GM23338 (cell line): ENCODE measurements around the gene TMEM231. TPM values are rescaled to one million over a fixed set of nuclear protein-coding genes. Genes with fewer than 3 reads are reported as not detected.
A peak's percentile ranks its signal among the peaks of the same experiment; 100 is the strongest.

Experiments
- ATAC-seq: fragments of 200-7000 bp; cut with Tn5 transposase; 3 replicates; pipeline ENCODE4 v1.9.1; 2020
- DNase-seq: peaks from one replicate; pipeline ENCODE4 v3.0.0-alpha.2; 2015; ENCODE audit warnings: low spot score
- H2AFZ ChIP-seq: fragments of 200-600 bp; sonication (generic); 2 replicates; pipeline ENCODE4 v1.8.0; 2016; ENCODE audit warnings: antibody characterized with exemption, mild to moderate bottlenecking, moderate library complexity
- H3F3A ChIP-seq: fragments of 200-600 bp; sonication (generic); replicated peaks from 2 replicates; pipeline ENCODE4 v1.8.0; 2017; ENCODE audit warnings: antibody characterized with exemption, mixed run types, low read depth
- H3K27ac ChIP-seq: fragments of 200-600 bp; sonication (generic); 2 replicates; pipeline ENCODE4 v1.6.1; 2016; ENCODE audit warnings: low read depth
- H3K27me3 ChIP-seq: fragments of 200-600 bp; sonication (generic); 2 replicates; pipeline ENCODE4 v1.8.0; 2016; ENCODE audit warnings: mild to moderate bottlenecking, mixed run types, moderate library complexity; ENCODE audit not compliant: insufficient read depth
- H3K36me3 ChIP-seq: fragments of 200-600 bp; sonication (generic); 2 replicates; pipeline ENCODE4 v1.8.0; 2016; ENCODE audit warnings: mild to moderate bottlenecking; ENCODE audit not compliant: insufficient read depth
- H3K4me1 ChIP-seq: fragments of 200-600 bp; sonication (generic); 2 replicates; pipeline ENCODE4 v1.8.0; 2016; ENCODE audit warnings: mild to moderate bottlenecking, moderate library complexity; ENCODE audit not compliant: insufficient read depth
- H3K4me2 ChIP-seq: fragments of 200-600 bp; sonication (generic); 2 replicates; pipeline ENCODE4 v1.7.1; 2017; ENCODE audit warnings: mixed run types
- H3K4me3 ChIP-seq: fragments of 200-600 bp; sonication (generic); 2 replicates; pipeline ENCODE4 v1.6.1; 2016; ENCODE audit warnings: mixed run types
- H3K79me2 ChIP-seq: fragments of 200-600 bp; sonication (generic); replicated peaks from 2 replicates; pipeline ENCODE4 v1.8.0; 2017; ENCODE audit warnings: mild to moderate bottlenecking; ENCODE audit not compliant: insufficient read depth
- H3K9me2 ChIP-seq: fragments of 200-600 bp; sonication (generic); 2 replicates; pipeline ENCODE4 v1.8.0; 2017; ENCODE audit not compliant: insufficient read depth
- H4K20me1 ChIP-seq: fragments of 200-600 bp; sonication (generic); replicated peaks from 2 replicates; pipeline ENCODE4 v1.8.0; 2017; ENCODE audit warnings: mild to moderate bottlenecking; ENCODE audit not compliant: insufficient read depth
- H3K27ac Mint-ChIP-seq: 2 replicates; pipeline ENCODE4 v1.8.0; 2020; ENCODE audit warnings: inconsistent platforms, mild to moderate bottlenecking, moderate library complexity, mixed read lengths
- H3K27me3 Mint-ChIP-seq: 3 replicates; pipeline ENCODE4 v1.8.0; 2022; ENCODE audit warnings: low read depth, mild to moderate bottlenecking, moderate library complexity, mixed read lengths, inconsistent platforms; ENCODE audit not compliant: insufficient read depth, poor library complexity
- H3K36me3 Mint-ChIP-seq: 3 replicates; pipeline ENCODE4 v1.8.0; 2021; ENCODE audit warnings: low read depth, mild to moderate bottlenecking, inconsistent platforms, moderate library complexity, mixed read lengths
- H3K4me1 Mint-ChIP-seq: 3 replicates; pipeline ENCODE4 v1.8.0; 2020; ENCODE audit warnings: mild to moderate bottlenecking, inconsistent platforms, mixed read lengths
- H3K4me3 Mint-ChIP-seq: 3 replicates; pipeline ENCODE4 v1.8.0; 2021; ENCODE audit warnings: moderate library complexity, mild to moderate bottlenecking, inconsistent platforms, mixed read lengths
- H3K9me3 Mint-ChIP-seq: 3 replicates; pipeline ENCODE4 v1.8.0; 2020; ENCODE audit warnings: moderate library complexity, mild to moderate bottlenecking, inconsistent platforms, mixed read lengths
- CREB1 ChIP-seq: fragments of 250-450 bp; sonication (Bioruptor Pico); IDR thresholded peaks from 2 replicates; pipeline ENCODE4 v1.5.0; 2020; ENCODE audit warnings: low read depth, mild to moderate bottlenecking, moderate library complexity
- CTCF ChIP-seq, 2 experiments: fragments of 200-600 bp in 1 of 2; sonication (generic) in 1 of 2; conservative IDR thresholded peaks; 2 replicates each; pipeline versions ENCODE4 v1.5.1 to v1.6.1; 2016 to 2017; ENCODE audit warnings: antibody characterized with exemption in 2 of 2, low read depth in 2 of 2, mild to moderate bottlenecking in 2 of 2, moderate library complexity in 1 of 2
- ETS1 ChIP-seq: IDR thresholded peaks from 2 replicates; pipeline ENCODE4 v1.6.1; 2016; ENCODE audit warnings: antibody characterized with exemption
- EZH2 ChIP-seq: fragments of 200-600 bp; sonication (generic); IDR thresholded peaks from one replicate; pipeline ENCODE4 v1.8.0; 2017; ENCODE audit warnings: antibody characterized with exemption, mild to moderate bottlenecking, low read depth; ENCODE audit not compliant: unreplicated experiment
- NANOG ChIP-seq: IDR thresholded peaks from 2 replicates; pipeline ENCODE4 v1.6.1; 2016; ENCODE audit warnings: antibody characterized with exemption, borderline replicate concordance
- POLR2AphosphoS5 ChIP-seq: IDR thresholded peaks from 2 replicates; pipeline ENCODE4 v1.6.1; 2016; ENCODE audit warnings: antibody characterized with exemption, low read depth
- REST ChIP-seq: IDR thresholded peaks from one replicate; pipeline ENCODE4 v1.6.1; 2018; ENCODE audit warnings: antibody characterized with exemption; ENCODE audit not compliant: unreplicated experiment
- STAT1 ChIP-seq: IDR thresholded peaks from one replicate; pipeline ENCODE4 v1.6.1; 2016; ENCODE audit warnings: antibody characterized with exemption; ENCODE audit not compliant: unreplicated experiment
- ZNF331 ChIP-seq: fragments of 250-450 bp; sonication (Bioruptor Pico); IDR thresholded peaks from 2 replicates; pipeline ENCODE4 v1.5.0; 2020; ENCODE audit warnings: low read depth, mild to moderate bottlenecking, moderate library complexity
- polyA plus RNA-seq: library from polyadenylated mRNA; unstranded; fragments of >200 nt; fragmentation: Nextera tagmentation; extraction: Ambion mirVana; gene quantifications from 2 replicates; pipeline ENCODE4 v1.2.1, GENCODE V29; 2016
- total RNA-seq: library from RNA; depleted of rRNA; stranded (reverse); fragments of >200 nt; shearing (Covaris generic); gene quantifications from 2 replicates; pipeline ENCODE4 v1.2.3, GENCODE V29; 2014

TMEM231 gene
- total and polyA plus RNA-seq, 2 experiments from 2014 or later: 5.3 to 19.9 TPM

- TF ChIP-seq ETS1: no peak
- TF ChIP-seq NANOG: peak; percentile 40; the same call in 1 of the 2 replicates
- no peak for TF ChIP-seq REST
These were observed 38.1 kb upstream of the TMEM231 start (continued) for GRCh38 chr16:75593825-75594820.

- H3F3A ChIP-seq: no peaks in the 10 kb centered on the region
- no peaks in the 10 kb centered on the region for H4K20me1 ChIP-seq
- no peaks in the 10 kb centered on the region for H3K36me3 ChIP-seq
- H3K4me2 ChIP-seq: peak overlapping the region; percentile 50
- peaks cover 7% of the 10 kb centered on the region; the same call in 2 of the 3 replicates for H3K9me3 Mint-ChIP-seq
- peak overlapping the region; percentile 19; the same call in 1 of the 3 replicates for H3K4me3 Mint-ChIP-seq
- H3K9me2 ChIP-seq: no peaks in the 10 kb centered on the region
- H3K4me3 ChIP-seq: no peak overlapping the region
- H3K27me3 Mint-ChIP-seq: peaks cover 11% of the 10 kb centered on the region
- ATAC-seq (no peak), DNase-seq (no peak)
- H3K36me3 Mint-ChIP-seq: peaks cover 23% of the 10 kb centered on the region
- no peaks in the 10 kb centered on the region for H3K27me3 ChIP-seq
- no peak overlapping the region for H2AFZ ChIP-seq
- peaks cover 52% of the 10 kb centered on the region for H3K4me1 Mint-ChIP-seq
- H3K27ac Mint-ChIP-seq: peak overlapping the region; percentile 71; the same call in 1 of the 2 replicates
- no peaks in the 10 kb centered on the region for H3K79me2 ChIP-seq
- no peak overlapping the region for H3K27ac ChIP-seq
- H3K4me1 ChIP-seq: peaks cover 33% of the 10 kb centered on the region
- TF ChIP-seq STAT1 (no peak), NANOG (no peak), ZNF331 (CRISPR knock-in tag) (no peak), EZH2 (no peak), CREB1 (no peak), ETS1 (no peak), CTCF (conservative IDR thresholded peaks at IDR 0.05; ENCODE audit: low read depth in 2 of 2) (no peak), POLR2AphosphoS5 (no peak)
These were observed 37.3 kb upstream of the TMEM231 start for GRCh38 chr16:75593308-75593707.
